ENCODE data around the gene CYTH1. TPM values are rescaled to one million over a fixed set of nuclear protein-coding genes. Genes with fewer than 3 reads are reported as not detected.

Gene CYTH1
- total RNA-seq, 1 donor from 2014 or later = 44.3 TPM

GRCh38 chr17:78670850-78671725 is 111.0 kb downstream of the CYTH1 start:
- no peak for DNase-seq (ENCODE audit: low spot score)

GRCh38 chr17:78669975-78670518 is 112.0 kb downstream of the CYTH1 start:
- DNase-seq (ENCODE audit: low spot score) = no peak

GRCh38 chr17:78669256-78669974 is 112.7 kb downstream of the CYTH1 start:
- no peak for DNase-seq (ENCODE audit: low spot score)

- DNase-seq (ENCODE audit: low spot score) = no peak
Measured at GRCh38 chr17:78668847-78669246, 113.2 kb downstream of the CYTH1 start.

- no peak for DNase-seq (ENCODE audit: low spot score)
Measured at GRCh38 chr17:78667741-78668640, 114.1 kb downstream of the CYTH1 start.

- DNase-seq (ENCODE audit: low spot score) = no peak
Measured at GRCh38 chr17:78667091-78667490, 115.0 kb downstream of the CYTH1 start.

- peak; percentile 71 for DNase-seq (ENCODE audit: low spot score)
Measured at GRCh38 chr17:78665952-78666920, 115.8 kb downstream of the CYTH1 start.

GRCh38 chr17:78665387-78665951 is 116.6 kb downstream of the CYTH1 start:
- DNase-seq (ENCODE audit: low spot score) = no peak

- DNase-seq (ENCODE audit: low spot score) = peak; percentile 47
Measured at GRCh38 chr17:78664476-78665386, 117.3 kb downstream of the CYTH1 start.

- DNase-seq (ENCODE audit: low spot score) = peak; percentile 37
Measured at GRCh38 chr17:78661093-78661770, 120.8 kb downstream of the CYTH1 start.

GRCh38 chr17:78659546-78659945 is 122.5 kb downstream of the CYTH1 start:
- no peak for DNase-seq (ENCODE audit: low spot score)

GRCh38 chr17:78658281-78658785 is 123.7 kb downstream of the CYTH1 start:
- no peak for DNase-seq (ENCODE audit: low spot score)

- no peak for DNase-seq (ENCODE audit: low spot score)
Measured at GRCh38 chr17:78655251-78655940, 126.7 kb downstream of the CYTH1 start.

GRCh38 chr17:78654325-78654724 is 127.7 kb downstream of the CYTH1 start:
- no peak for DNase-seq (ENCODE audit: low spot score)

- no peak for DNase-seq (ENCODE audit: low spot score)
Measured at GRCh38 chr17:78653382-78653781, 128.7 kb downstream of the CYTH1 start.

- DNase-seq (ENCODE audit: low spot score) = no peak
Measured at GRCh38 chr17:78652913-78653312, 129.2 kb downstream of the CYTH1 start.

- no peak for DNase-seq (ENCODE audit: low spot score)
Measured at GRCh38 chr17:78652024-78652423, 130.0 kb downstream of the CYTH1 start.

Data from umbilical cord (tissue), 2 donors.